GM21515 (cell line): Measurements from ENCODE around the gene PYROXD2.
"Not testable (repeated sequence)": the region's sequence is repeated elsewhere in the genome, so short reads cannot be mapped to it uniquely, and the experiment has no call there.

Experiments used
- ATAC-seq: cut with Tn5 transposase; IDR thresholded peaks from one replicate; pipeline ENCODE4 v1.9.1; 2021; ENCODE audit not compliant: unreplicated experiment

PYROXD2 gene

DNA sequence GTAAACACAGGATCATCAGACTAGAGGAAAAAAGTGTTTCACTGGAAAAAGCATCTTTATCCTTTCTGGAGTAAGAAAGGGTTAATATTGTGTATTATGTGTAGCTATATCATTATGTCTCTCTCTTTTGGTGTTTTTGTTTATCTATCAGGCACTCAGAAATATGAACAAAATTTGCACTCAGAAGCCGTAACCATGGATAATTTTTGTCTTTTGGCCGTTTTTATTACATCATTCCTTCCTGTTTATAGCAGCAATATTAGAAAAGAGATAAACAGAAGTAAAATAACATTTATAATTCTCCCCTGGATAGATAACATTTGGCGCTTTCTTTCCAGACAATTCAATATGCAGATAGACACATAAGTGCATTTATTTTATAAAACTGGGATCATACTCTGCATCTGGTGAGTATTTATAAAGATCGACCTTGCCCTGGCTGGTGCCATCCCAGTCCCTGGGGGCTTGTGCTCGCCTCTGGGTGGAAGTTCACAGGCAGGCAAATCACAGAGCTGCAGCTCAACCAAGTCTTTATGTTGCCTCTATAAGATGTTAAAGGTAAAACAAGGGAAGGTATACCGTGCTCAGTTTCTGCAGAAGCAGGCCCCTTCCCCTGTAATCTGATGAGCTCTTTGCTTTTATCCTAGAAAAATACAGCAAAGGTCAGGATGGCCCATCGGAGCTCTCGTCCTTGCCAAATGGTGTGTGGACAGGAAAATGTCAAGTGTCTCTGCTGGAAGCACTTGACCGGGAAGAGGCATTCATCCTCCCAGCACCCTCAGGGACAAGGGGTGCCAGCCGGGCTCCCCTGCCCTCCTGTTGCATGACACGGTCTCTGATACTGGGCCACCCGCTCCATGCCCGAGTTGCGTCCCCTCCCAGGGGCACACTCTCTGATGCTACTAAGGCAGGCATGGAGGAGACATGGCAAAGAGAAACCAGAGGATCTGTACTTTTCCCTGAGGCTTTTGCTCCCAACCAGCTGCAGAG lies 43.9 kb downstream of the PYROXD2 start:
- no peak for ATAC-seq

DNA sequence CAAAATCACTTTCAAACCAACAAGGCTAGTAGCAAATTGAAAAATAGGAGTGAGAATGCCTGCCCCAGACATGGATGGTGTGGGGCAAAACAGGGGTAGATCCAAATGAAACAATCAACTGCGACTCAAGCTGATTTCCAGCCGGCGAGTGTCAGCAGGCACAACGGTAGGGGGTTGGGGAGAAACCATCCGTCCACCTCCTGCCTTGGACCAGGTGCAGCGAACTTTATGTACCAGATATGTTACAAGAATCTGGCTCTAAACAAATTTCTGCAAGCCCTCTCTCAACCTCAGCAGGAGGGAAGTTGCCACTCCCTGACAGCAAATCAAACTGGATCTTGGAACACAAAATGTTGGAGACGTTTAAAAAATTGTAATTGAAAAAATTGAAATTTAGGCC lies 45.2 kb downstream of the PYROXD2 start:
- ATAC-seq, result no peak

DNA sequence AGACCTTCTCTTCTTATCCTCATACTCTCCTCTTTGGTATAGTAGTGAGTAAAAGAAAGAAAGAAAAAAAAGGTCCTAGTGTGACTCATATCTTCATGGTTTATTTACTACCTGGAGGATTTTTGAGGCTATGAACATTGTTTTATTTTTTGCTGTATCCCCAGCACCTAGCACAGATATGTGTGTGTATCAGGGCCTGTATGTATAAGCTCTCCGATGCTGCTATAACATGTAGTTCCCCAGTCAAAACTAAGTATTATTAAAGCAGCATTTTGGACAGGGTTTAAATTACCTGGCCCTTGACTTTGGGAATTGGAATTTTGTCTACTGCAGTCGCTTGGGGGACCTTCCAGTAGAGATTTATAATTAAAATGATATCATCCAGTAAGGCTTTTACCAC lies 46.3 kb downstream of the PYROXD2 start:
- ATAC-seq, result no peak

DNA sequence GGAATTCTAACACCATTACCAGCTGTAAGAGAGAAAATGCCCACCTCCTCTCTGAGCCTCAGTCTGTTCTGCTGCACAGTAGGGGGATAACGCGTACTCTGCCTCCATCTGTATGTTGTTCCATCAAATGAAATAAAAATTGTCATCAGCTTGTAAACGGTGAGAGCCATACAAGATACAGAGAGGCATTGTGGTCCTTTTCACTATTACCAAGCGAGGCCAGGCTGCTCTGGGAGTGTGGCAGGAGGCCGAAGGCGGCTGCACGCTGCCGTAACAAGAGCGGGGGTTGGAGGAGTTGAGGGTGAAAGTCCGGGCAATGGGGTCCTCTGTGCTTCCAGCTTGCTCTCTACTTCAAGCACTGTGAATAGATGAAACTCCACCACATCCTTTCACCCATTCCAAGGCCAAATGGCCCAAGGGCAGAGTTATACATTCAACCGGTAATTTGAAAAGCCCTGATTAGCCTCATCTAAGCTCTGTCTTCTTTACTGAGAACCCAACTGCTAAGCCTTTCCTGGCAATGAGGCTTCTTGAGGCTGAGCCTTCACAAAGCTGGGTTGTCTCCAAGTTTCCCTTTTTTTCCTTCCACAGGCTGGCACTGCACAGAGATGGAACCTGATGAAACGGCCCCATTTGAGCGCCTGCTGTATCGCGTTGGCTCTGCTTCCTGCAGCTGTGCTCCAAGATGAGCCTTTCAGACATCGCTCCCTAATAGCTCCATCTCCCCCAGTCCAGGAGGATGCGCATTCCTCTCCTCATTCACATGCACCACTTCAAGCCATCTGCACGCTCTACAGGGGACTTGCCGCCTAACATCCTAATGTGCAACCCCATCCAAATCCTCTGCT lies 47.2 kb downstream of the PYROXD2 start:
- no peak for ATAC-seq

DNA sequence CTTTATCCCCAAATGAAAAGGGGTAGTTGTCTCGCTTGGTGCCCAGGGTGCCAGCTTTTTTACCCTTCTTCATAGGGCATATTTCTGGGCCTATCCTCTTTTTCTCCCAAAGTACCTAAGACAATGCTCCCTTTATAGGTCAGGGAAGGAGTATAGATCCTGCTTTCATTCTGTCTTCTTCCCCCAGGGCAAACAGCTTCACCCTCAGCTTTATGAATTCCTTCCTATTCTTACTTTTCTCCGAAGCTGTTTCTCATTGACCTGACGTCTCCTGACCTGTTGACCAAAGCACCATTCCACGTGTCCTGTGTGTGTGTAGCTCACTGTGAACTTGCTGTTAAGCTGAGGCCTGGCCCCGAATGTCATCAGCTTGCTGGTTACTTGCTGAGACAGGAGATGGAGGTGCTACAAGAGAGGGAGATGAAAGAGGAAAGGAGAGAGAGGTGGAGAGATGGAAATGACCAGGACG lies 48.9 kb downstream of the PYROXD2 start:
- ATAC-seq, result no peak

DNA sequence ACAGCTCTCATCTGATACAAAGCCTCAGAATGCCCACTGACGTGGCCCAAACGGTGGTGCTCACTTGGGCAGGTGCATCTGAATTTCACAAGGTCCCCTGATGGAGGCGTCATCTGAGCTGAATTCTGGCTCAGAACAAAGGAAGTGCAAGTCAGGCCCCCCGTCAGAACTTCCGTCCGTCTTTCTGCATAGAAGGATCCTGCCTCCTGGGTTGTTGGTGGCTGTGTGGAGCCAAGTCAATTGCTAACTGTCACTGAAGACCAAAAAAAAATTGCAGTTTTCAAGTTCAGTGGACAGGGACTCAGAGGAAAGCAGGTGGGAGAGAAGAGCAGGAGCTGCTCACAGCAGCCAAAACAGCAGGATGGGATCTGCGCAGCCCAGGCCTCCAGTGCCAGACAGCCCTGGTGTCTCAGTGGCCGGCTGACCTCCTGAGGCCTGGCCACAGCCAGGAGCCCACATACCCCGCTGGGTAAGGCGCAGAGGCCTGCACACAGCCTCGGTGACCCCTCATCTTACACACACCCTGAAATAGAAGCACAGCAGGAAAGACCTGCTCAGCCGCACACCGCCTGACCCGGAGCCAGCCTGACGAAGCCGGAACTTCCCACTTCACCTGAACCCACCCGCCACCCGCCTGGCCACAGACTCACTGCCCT lies 49.4 kb downstream of the PYROXD2 start:
- no peak for ATAC-seq

DNA sequence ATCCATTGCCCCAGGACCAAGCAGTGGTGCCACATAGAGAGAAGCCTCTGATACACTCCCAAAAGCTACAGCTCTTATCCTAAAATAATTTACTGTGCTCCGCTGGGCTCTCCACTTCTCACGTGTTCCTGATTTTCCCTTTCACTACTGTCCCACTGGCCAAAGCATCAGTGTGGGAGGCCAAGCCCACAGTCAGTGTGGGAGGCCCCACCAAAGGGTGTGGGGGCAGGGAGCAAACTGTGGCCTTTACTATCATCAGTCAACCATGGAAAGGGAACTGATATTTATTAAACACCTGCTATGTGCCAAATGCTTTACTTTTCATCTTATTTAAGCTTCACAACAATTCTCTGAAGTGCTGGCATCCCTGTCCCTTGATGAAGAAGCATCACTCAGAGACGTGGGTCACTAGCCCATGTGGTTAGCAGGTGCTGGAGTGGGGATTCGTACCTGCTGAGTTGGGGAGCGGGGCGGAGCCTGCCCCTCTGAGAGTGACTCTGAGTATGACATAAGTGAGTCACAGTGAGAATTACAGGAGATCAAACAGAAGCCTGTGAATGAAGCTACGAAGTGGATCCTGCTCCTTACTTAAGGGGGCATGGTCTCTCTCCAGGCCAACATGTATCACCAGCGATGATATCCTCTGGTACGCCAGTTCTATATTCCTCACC lies 50.4 kb downstream of the PYROXD2 start:
- no peak for ATAC-seq

DNA sequence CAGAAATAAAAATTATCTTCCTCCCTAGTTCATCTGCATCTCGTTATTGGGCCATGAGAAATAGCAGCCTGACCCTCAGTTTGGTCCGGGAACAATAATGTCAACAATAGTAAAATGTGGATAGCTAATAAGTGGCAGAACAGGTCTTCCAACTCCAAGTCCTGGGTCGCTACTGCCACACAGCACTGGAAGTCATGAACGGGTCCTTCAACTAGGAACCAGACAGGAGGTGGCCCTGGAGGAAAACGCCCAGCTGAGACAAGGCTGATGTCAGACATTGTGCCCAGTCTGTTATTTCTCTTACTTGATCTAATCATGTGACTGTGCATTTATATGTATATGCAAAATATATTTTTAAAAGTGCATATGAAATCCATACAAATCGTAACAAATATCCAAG lies 51.8 kb downstream of the PYROXD2 start:
- no peak for ATAC-seq

DNA sequence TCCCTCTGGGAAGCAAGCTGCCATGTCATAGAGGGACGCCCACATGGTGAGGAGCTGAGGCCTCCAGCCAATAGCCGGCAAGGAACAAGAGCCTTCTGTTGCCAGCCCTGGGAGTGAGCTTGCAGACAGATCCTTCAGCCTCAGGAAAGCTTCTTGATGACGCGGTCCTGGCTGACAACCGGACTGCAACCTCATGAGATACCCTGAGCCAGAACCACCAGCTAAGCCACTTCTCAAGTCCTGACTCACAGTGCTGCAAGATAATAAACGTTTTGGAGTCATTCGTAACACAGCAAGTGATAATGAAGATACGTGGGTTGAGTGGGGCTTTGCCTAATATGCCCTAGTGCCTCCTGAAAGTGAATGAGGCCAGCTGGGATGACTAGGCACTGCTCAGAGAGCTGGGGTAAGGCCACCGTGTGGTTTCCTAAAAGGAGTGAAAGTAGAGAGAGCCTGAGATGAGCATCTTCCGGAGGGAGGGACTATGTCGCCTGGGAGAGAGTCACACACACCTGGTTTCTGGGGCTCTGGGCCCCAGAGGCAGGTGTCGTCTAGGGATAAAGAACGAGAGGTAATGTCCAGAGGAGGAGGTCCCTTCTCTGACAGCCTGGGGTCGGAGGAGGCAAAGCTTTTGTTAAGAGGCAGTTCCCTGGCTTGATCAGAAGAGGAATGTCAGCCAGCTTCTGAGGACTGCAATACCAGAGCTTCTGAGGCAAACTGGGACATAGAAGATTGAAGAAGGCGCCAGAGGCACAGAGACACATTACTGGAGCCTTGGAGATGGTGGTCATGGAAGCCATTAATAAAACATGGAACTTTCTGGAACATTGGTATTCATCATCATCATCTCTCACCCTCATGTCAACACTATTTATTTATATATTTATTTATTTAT lies 53.6 kb downstream of the PYROXD2 start:
- ATAC-seq, result peak; percentile 91

DNA sequence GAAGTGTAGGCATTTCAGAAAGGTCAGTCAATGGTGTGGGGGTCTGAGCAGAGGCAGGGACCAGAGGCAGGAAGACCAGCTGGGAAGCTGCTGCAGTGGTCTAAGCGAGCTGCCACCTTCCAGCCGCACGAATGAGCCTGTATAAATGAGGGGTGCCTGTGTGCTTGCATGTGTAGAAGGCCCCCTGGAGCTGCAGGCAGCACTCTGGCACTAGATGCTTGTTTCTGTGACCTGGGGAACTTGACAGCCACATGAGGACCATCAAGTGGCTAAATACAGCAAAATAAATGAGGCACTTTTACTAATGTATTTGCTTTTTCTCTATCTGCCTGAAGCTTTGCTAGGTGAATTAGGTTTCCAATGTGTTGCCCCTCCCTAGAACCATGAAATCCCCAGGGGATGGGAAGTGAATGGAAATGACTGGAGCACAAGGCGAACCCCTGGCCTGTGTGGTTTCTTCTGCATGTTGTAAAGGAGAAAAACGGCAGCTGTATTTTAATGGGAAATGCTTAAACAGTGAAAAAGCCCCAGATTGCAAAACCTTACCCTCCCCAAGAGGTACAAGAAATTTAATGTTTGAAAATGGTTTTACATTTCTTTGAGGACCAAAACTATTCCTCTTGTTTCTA lies 57.7 kb downstream of the PYROXD2 start:
- no peak for ATAC-seq

DNA sequence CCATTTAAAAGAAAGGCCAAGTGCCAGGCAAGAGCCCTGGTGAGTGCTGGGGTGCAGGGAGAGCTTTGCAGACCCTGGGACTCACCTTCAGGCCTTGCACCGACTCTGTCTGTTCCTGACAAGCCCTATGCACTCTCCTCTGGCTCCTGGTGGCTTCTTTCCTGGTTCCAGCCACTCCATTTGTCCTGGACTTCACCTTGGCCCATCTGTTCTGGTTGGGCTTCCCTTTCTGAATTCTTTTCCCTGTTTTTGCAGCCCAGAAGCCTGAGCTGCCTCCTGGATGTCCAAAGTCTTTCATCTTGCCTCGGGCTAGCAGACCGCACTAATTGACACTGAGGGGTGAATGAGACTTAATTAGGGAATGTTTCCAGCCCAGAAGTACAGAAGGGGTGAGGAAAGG lies 60.5 kb downstream of the PYROXD2 start:
- no peak for ATAC-seq

DNA sequence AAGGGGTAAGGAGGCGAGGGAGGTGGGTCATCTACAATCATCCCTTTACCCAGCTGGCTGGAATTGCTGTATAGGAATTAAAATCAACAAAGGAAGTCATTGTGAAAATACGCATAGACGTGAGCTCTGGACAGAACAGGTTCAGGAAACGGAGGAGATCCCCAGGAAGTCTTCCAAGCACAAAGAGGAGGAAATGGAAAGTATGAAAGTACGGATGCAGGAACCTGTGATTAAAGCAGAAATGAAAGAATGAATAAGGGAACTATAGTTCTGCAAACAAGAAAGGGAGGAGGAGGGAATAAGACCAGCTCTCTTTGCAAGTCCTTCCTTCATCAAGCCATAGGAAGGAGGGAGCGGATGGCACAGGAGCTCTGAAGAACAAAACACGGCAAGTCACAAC lies 61.8 kb downstream of the PYROXD2 start:
- ATAC-seq, result no peak

DNA sequence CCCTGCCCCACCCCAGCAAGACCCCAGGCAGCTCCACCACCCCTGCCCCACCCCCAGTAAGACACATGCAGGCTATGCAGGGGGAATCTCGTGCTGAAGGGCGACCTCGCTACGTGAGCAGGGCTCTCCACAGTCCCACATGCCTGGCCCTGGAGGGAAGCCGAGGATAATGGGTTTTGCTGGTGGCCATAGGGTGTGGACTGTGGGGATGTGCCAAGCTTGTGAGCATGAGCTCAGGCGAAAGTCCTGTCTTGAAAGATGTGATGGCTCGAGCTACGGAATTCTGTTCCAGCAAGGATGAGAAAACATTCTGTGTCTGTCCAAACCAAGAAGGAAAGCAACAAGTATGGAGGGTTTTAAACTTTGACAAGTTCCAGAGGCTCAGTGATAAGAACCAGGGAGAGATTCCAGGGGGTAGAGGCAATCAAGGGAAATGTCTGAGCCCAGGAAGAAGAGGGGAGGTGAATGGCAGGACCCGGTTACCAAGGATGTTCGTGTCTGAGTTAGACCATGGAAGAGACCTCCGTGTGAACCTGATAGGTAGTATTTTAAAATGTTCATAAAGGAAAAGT lies 63.1 kb downstream of the PYROXD2 start:
- ATAC-seq, result no peak

DNA sequence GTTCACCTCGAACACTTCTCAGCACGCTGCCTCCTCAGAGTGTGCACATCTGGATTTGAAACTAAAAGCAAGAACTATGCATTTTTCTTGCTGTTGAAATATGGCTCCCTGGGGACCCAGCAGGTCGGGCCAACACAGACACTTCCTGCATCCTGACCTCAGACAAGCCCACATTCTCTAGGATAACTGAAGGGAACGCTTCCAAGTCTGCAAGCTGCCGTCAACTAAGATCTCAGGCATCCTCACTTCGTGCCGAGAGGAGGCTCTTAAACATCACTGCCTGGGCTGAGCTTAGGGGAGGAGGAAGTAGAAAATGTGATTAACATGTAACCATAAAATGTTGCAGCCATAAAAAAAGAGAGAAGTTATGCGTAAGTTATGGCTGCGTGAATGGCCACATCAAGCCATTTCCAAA lies 65.5 kb downstream of the PYROXD2 start:
- ATAC-seq, result peak; percentile 56

DNA sequence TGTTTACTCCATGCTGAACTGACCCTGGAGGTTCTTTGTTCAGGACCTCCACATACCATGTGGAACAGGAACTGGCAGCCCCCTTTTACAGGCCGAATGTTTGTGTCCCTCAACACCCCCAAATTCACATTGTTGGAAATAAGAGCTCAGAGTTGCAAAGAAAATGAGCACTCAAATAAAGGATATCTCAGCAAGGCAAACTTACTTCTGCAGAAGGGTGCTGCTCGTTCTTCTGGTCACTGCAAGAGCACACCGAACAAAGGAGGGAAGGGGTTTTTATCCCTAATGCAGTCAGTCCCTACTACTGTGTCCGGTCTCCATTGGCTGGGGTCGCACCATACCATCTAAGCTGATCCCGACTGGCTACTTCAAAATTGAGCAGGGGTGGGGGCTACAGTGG lies 68.1 kb downstream of the PYROXD2 start:
- ATAC-seq, result no peak

DNA sequence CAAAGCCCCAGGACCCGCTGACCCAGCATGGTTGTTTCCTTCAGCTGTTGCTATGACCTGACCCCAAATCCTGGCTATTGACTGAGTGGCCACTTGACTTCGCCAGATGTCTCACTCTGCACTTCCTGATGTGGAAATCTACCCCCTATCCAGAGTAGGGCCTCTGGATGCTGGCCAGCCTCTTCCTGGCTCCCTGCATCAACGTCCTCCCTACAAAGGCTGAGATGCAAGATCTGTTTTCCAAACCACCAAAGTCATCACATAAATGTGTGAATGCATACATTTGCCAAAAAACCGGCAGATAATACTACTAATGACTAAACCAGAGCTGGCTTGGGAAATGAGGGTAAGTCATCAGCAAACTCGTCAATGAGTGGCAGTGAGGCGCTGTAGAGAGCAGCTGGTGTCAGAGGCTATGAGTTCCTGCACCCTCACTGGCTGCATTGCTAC lies 70.4 kb downstream of the PYROXD2 start:
- ATAC-seq, result no peak

DNA sequence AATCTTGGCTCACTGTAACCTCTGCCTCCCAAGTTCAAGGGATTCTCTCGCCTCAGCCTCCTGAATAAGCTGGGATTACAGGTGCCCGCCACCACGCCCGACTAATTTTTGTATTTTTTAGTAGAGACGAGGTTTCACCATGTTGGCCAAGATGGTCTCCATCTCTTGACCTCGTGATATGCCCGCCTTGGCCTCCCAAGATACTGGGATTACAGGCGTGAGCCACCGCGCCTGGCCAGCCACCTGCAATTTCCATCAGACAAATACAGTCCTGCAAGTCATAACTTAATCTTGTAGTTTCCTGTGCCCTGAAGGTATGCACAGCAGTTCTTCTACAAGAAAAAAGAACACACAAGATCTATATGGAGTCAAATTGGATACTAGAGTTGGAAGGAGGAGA lies 73.3 kb downstream of the PYROXD2 start:
- not testable (repeated sequence) for ATAC-seq

DNA sequence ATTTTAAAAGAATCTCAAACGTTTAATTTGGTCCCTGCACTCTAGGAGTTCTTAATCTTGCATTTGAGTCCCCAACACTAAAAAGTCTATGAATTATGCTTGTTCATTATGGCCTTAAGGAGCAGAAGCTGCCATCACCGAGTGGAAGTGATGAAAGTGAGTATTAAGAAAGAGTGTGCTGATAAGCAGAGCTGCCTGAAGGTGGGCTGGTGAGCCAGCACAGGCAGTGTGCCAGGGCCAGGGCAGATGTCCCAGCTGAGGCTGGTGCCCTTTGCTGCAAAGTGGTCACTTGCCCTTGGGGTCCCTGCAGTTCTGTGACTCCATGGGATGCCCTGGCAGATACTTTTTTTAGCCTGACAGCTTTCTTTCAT lies 74.1 kb downstream of the PYROXD2 start:
- ATAC-seq, result no peak
